Measurements from ENCODE around the gene PVALB.

PVALB gene, protein sequence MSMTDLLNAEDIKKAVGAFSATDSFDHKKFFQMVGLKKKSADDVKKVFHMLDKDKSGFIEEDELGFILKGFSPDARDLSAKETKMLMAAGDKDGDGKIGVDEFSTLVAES

DNA sequence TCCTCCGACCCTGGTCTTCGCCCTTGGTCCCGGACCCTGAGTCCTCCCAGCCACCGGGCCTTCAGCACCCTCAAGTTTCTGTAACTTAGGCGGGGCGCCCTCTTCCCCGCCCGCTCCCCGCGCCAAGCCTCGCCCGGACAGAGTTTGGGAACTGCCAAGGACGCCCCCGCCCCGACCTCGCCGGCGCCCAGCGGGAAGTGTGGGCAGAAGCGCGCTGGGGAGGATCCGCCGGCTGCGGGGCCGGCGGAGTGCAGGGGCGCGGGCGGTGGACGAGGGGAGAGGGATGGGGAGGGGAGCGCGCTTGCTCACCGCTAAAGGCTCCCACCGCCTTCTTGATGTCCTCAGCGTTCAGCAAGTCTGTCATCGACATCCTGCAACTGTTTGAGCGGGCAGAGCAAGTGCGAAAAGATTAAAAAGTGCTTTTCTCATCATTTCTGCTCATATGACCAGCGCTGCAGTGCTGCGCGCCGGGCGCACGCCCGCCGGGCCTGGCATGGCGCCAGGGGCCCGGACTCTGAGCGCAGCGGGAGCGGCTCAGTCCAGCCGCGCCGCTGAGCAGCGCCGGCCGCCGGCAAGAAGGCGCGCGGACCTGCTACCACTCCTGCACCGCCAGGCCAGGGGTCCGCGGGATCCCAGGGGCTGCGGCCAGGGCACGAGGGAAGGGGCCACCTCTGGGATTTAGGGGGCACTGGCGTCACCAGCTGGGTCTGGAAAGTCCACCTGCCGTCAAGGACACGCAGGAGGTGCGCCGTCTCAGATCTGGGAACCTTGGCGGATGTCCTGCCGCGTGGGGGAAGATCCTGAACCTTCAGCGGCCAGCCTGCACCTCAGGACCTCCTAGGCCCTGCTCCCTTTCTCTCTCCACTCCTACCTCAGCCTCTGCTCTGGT lies at the start of gene PVALB:
PVALB (minus strand) TSS at position 400 of the 889 bp plus-strand sequence; CDS start at position 370, 30 bp downstream.
- DNase-seq: no peak

DNA sequence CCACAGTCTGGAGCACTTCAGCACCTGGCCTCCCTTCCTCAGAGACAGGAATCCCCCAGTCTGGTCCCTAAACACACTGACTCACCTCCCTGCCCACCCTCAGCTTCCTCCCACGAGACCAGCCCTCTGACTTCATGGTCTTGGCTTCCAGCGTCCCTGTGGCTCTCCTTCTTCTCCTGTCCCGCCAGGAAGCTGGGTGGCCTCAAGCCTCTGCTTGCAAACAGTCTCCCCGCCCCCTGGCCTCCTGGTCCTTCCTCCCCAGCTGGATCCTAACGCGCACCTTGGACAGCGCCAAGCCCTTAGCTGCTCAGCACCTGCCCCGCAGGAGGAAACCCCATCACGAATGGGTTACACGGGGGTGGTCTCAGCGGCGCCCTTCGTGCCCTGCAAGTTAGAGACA lies 48.5 kb upstream of the PVALB start:
- DNase-seq: no peak

DNA sequence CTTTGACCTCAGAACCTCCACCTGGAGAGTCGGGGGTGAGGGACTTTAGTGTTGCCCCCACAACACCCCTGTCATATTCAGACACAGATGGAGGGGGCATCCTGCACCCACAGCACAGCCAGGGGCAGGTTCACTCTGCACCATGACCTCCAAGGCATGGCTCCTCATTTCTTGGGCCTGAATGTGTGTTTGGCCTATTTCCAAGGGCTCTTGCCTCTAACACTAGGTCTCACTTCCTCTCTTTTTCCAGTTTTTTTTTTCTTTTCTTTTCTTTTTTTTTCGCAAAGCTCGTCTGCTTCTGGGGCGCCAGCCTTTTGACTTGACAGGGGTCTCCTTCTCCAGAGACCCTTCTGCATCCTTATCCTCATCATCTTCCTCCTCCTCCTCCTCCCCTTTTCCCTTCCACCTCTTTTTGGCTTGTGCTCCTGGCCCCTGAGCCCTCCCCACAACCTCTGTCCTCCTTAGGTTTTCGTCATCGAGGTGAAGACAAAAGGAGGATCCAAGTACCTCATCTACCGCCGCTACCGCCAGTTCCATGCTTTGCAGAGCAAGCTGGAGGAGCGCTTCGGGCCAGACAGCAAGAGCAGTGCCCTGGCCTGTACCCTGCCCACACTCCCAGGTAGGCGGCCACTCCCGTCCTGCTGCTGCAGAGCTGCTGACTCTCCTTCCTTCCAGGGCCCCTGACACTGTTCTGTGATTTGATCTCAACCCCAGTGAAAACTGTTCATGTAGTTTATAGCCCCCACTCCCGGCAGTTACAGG lies 47.8 kb upstream of the PVALB start:
- DNase-seq: no peak

DNA sequence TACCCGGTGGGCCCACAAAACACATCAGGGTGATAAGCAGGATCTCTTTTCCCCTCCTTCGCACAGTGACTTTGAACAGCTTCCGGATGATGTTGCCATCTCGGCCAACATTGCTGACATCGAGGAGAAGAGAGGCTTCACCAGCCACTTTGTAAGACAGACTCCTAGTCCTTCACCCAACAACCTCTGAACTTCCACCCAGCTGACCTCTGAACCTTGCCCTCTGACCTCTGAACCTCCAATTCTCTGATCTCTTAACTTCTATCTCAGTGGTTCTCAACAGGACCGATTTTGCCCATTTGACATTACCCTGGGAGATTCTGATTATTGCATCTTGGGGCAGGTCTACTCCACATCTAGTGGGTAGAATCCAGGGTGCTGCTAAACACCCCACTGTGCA lies 47.1 kb upstream of the PVALB start:
- DNase-seq: no peak

DNA sequence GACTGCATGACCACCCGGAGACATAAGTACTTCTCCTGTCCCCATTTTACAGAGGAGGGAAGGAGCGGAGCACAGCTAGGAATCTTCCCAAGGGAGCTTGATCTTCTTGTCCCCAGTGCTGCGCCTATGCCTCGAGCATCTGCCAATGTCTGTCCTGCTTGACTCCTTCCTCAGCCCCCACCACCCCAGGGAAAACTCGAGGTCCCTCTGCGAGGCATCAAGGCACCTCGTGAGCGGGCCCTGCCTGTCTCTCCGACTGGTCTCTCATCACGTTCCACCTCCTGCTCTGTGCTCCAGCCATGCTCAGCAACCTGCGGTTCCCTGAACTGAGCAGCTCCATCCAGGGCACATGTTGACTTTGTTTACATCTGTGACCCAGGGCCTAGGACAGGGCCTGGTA lies 46.4 kb upstream of the PVALB start:
- DNase-seq: no peak

DNA sequence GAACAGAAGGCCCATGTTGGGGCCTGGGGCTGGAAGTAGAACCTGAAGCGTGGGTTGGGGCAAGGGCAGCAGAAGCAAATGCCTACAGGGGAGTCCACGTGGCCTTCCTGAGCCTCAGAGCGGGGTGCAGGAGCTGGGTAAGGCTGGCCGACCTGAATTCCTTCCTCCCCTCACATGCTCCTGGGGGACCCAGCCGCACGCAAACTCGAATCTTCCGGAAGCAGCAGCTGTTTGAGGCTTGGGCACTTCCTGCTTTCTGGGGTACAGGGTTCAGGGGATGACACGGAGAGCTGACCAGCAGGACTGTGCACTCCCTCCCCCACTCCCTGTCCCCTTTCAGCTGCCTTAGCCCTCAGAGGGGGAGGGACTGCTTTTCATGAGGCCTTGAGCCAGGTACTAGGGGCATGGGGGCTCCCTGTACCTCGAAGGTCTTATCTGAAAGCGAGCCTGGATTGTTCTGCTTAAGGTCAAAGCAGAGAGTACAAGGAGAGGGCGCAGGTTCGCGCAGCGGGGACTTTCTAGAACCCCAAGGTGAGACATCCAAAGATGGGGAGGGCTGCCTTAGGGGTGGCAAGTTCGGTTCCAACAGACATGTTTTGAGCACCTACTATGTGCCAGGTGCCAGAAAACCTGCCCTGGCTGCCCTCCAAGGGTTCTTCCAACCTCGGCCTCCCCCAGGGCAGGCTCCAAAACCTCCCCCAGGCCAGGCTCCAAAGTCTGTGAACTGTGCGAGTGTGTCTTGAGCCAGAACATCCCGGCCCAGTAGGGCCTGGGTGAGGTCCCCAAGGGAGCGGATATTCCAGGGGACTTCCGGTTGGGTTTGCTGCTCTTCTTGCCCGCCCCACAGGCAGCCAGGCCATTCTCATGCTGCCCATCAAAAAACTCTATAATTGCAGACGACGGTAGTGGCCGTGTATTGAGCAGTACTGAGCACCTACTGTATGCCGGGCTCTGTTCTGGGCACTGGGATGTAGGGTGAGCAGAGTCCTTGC lies 45.7 kb upstream of the PVALB start:
- no peak for DNase-seq

DNA sequence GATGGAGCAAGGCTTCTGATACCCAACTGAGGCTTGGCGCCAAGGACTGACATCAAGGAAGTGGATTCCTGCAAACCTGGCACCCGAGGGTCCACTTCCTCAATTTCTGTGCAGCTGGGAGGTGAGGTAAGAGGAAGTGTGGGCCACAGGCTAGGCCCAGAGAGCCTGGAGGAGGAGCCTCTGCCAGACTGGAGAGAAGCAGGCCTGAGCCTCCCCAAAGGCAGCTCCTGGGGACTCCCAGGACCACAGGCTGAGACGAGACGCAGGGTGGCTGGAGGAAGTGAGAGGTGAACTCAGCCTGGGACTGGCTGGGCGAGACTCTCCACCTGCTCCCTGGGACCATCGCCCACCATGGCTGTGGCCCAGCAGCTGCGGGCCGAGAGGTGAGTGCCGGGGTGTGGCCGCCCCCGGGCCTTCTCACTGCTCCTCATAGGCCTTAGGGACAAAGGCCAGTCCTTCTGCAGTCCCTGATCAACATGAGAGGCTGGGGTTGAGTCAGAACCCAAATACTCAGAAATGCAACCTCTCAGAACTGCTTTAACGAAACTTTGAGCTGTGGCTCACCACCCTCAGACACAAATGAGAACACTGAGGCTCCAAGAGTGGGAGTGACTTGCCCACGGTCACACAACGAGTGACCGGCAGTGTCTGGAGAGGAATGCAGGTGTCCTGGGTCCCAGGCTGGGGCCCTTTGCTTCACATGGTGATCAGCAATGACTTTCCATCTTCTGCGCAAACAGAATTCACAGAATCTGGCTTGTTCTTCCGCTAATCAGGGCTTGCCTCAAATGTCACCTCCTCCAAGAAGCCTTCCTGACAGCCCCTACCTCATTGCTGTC lies 44.2 kb upstream of the PVALB start, which contains the start of gene NCF4:
NCF4 (plus strand) TSS at position 186 of the 839 bp plus-strand sequence; CDS start at position 352, 166 bp downstream.
- DNase-seq: no peak

DNA sequence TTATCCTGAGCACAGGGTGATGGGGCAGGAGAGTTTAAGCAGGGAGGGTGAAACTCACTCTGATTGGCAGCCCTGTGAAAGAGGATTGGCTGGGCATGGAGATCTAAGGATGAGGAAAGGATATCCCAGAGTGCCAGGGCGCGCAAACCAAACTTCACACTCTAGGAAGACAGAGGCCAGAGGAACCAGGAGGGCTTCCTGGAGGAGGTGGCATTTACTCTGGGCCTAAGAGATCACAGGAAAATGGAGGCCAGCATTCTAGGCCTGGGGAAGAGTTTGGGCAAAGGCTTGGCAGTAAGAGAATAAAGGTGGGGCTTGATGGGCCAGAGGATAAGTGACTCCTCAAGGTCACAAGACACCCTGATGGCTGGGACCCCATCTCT lies 43.6 kb upstream of the PVALB start:
- no peak for DNase-seq

DNA sequence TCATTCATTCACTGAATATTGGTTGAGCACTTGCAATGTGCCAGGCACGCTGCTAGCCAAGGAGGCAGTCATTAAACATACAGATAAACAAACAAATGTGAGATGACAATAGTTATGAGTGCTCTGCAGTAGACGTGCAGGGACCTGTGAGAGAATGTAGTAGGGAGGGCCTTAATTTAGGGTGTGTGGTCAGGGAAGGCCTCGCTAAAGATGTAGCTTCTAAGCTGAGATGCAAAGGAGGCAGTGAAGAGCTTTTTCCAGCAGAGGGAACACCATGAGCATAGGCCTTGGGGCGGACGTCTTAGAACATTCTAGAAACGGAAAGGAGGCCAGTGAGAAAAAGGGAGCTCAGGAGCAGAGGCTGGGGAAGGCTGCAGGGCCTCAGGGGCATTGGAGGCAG lies 43.2 kb upstream of the PVALB start:
- no peak for DNase-seq

DNA sequence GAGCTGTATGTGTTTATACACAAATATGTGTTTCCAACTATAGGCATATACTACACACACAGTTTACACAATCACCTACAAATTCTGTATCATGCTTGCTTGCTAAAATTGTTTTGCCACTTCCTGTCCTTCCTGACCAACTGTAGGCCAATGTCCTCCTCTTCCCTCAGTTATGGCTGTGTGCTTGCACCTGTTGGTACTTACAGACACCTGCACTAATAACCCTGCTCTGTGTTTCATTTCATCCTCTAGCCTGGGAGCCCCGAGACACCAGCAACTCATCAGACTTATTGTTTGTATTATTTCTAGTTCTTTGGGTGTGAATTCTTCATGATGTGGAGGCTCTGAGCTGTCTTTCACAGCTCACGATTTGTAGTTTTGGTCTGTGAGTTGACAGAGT lies 42.1 kb upstream of the PVALB start:
- no peak for DNase-seq

DNA sequence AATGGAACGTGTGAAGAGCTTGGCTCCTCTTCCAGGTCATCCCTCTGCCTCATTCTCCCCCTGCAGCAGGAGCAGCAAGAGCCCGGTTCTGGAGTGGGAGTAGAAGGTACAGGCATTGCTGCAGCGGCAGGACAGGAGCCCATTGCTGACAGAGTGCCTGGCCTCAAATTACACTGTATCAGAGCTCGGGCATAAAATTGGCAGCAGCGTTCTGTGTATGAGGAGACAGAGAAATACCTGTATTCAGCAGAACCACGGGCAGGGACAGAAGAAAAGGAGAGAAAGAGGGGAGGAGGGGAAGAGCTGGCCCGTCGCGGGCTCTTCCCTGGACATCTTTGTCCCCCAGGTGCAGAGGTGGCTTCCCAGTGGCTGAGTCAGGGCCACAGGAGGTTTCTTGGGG lies 41.3 kb upstream of the PVALB start:
- no peak for DNase-seq

DNA sequence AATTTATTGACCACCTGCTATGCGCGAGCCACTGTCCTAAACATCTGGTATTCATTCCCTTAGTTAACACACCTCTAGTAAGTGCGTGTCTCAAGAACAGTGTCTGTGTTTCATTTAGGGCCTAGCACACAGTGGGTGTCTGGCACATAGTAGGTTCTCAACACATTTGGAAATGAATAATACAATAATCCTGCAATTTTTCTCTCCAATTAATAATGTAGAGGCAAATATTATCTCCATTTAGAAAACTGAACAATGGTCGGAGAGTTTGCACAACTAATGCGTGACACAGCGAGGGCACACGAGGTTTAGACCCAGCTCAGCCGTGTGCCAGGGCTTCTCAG lies 39.9 kb upstream of the PVALB start:
- no peak for DNase-seq

DNA sequence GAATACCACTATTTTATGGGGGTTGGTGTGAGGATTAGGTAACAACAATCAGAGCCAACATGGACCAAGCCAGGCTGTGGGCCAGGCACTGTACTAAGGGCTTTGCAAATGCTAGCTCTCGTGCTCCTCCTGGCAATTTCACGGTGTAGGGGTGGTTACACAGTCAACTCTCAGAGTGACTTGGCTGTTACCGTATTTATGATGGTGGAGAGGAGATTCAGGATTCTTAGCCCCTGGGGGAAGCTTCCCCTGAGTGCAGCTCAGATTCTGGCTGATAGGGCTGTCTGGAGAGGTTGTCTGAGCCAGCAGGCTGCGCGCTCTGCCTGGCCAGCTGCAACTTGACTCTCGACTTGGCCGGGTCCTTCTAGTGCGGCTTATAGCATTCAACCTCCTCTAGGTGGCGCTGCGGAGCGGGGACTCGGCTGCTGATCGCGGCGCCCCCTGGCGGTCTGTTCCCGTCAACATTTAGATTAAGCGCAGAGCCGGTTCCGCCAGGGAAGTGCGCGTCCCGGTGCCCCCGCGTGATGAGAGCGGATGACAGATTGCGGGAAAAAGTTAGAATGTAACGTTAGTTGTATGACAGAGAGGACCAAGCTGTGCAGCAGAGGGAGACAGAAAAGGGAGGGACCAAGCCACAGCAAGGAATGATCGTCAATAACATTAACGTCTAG lies 39.4 kb upstream of the PVALB start:
- no peak for DNase-seq

DNA sequence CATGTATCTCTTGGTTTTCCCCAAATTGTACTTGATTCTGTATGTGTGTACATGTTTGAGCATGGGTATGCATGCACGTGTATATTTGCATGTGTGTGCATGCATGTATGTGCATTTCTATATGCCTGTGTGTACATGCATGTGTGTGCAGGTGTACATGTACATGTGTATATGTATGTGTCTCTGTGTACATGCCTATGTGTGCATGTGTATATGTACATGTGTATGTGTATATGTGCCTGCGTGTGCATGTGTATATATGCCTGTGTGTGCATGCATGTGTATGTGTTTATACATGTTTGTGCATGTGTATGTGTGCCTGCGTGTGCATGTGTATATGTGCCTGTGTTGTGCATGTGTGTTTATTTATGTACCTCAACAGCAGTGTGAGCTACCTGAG lies 38.6 kb upstream of the PVALB start:
- DNase-seq: no peak

DNA sequence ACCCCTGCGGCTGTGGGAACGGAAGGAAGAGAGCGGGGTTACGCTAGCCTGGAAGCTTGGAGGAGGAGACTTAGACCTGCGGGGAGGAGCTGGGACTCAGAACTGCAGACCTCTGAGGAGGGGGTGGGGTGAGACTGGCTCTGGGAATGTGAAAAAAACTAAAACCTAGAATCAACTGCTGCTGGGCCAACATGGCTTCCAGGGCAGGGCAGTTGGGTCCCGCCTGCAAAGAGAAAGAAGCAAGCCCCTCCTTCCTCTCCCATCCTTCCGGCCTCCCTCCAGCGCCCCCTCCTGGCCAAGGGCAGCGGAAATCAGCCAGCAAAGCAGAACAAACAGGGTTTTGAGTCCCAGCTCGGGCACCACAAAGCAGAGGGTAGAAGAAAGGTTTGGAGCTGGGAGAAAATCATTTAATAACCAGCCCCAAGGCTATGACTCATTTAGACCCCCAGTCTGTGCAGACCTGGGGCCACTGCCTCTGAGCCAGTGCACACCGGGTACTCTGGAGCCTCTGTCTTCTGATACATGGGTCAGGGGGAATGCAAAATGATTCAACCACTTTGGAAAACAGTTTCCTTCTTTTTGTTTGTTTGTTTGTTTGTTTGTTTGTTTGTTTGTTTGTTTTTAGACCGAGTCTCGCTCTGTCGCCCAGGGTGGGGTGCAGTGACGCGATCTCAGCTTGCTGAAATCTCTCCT lies 36.7 kb upstream of the PVALB start:
- DNase-seq: no peak

DNA sequence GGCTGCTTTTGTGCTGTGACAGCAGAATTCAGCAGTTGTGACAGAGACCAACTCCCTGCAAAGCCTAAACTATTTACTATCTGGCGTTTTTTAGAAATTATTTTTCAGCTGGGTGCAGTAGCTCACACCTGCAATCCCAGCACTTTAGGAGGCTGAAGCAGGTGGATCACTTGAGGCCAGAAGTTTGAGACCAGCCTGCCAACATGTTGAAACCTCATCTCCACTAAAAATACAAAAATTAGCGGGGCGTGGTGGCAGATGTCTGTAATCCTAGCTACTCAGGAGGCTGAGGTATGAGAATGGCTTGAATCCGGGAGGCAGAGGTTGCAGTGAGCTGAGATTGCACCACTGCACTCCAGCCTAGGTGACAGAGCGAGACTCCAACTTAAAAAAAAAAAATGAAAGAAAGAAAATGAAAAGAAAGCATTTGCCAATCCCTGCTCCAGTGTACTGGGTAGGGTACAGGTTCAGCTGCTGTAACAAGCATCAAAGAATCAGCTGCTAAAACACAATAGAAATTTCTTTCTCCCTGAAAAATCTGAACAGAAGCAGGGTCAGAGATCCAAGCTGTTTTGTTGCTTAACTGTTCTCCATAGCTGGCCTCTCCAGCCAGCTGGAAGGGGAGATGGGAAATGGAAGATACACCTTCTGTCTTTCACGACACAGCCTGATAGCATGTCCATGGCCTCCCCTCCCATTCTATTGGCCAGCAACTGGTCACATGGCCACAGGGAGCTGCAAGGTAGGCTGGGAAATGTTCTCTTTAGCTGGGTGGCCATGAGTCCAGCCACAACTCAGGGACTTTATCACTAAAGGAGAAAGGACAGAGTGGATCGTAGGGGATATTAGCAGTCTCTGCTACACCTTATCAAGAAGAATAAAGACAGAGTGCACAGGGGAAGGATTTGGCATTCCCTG lies 35.5 kb upstream of the PVALB start:
- DNase-seq: no peak

DNA sequence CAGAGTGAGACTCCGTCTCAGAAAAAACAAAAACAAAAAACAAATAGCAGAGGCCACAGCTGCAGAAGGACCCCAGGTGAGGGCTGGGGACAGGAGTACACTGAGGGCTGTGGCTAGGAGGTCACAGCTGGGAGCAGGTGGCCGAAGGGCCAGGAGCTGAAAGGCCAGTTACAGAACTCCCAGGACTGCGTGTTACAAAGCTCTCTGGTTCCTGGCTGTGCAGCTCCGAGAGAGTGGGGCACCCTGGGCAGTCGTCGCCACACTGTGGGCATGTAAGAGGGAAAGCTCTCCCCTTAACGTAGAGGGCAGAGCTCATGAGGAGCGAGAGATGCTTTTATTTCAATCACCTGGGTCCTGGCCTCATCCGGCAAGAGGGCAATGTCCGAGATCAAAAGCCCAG lies 33.8 kb upstream of the PVALB start:
- DNase-seq: no peak

DNA sequence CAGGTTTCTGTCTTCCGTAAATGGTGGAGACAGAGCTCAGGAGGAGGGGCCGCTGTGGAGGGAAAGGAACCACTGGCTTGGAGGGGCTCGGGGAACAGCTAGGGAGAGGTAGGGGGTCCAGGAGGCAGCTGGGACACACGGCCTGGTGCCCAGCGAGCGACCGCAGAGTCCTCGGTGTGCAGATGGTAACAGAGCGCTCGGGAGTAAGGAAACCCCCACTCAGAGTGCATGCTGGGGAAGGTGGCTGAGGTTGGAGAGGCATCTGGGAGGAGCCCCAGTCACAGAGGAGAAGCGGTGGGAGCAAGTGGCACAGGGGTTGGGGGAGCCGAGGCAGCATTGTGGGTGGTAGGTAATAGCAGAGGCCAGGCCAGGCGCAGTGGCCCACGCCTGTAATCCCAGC lies 33.2 kb upstream of the PVALB start:
- no peak for DNase-seq

DNA sequence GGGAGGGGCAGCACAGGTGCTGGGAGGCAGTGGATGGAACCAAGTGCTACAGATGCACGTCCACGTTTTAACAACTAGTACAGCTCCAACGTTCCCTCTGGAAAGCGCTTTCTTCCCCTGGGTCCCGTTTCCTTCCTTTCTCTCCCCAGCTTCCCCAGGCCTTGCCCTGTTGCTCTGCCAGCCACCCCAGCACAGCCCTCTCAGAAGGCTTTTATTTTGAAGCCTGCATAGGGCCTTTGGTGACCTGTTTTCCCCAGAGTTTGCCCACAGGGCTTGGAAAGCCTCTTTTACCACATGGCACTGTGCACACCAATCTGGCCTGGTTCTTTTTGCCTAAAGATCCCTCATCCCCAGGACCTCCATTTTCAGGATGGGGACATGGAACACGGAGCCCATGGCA lies 30.1 kb upstream of the PVALB start:
- no peak for DNase-seq

Data from cortex of kidney (tissue), 1 donor.